Glomerular endothelial cell (primary cell): ENCODE data around the gene BEND3. TPM values are rescaled to one million over a fixed set of nuclear protein-coding genes. Genes with fewer than 3 reads are reported as not detected.
"Not testable (repeated sequence)": the region's sequence is repeated elsewhere in the genome, so short reads cannot be mapped to it uniquely, and the experiment has no call there.

ENCODE experiments used
- DNase-seq: peaks from one replicate; pipeline ENCODE4 v3.0.0-alpha.2; 2011; ENCODE audit warnings: low read depth, low spot score; ENCODE audit errors: extremely low read depth
- total RNA-seq: library from RNA; depleted of rRNA; stranded (reverse); fragments of >200 nt; gene quantifications from 2 replicates; pipeline ENCODE4 v1.2.3, GENCODE V29; 2015

The BEND3 gene
- total RNA-seq, 1 donor from 2014 or later = 4.6 TPM

GRCh38 chr6:107047807-107048206, 67.5 kb downstream of the BEND3 start:
- DNase-seq = no peak

DNA sequence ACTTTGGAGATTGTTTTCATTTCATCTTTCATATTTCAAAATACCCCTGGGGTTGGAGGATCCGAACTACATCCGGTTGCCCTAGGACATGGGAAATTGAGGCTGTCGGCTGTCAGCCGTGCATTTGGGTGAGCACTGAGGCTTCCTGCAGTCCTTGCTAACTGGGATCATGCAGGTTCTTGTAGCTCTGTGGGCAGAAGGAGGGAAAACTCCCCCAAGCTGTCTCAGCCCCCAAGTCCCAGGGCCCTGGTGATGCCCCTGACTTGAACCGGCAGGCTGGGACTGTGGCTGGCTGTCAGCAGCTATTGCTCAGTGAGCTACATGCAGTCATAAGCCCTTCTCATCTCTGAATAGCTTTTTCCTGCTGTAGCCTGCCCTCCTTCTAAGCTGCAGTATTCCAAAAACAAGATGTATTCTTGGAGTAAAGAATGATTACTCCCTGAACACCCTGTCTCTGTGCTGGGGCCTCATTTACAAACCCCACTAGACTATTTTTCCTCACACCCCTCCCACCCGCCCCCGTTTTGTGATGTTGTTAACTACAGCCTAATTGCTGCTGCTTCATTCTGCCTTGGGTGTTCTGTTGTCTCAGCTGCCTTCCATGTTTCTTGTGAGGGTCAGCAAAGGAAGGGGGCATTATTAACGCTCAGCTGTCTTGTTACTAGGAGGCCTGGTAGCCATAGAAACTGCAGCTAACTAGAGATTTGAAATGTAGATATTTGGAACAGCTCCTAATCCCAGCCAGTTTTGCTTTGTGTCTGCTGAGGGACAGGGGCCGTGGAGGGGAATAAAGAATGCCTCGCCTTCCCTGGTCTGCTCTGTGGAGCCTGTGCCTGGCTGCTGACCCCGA, 69.3 kb downstream of the BEND3 start:
- no peak for DNase-seq

DNA sequence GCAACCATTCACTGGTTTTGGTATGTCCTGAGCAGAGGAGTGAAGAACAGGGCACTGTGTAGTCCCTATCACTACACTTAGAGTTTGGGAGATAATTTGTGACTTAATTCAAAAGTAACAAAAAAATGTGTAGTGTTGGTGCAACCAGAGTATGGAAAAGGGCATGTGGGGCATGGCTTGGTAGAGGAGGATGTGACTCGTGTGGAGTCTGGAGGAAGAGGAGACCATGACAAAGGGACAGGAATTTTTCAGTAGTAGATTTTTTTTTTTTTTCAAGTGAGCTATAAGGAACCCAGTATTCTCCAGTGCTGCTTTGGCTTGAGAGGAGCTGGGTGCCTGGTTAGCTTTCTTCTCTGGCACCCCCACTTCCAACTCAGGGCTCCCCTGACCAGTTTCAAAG, 82.2 kb downstream of the BEND3 start:
- DNase-seq = no peak

- DNase-seq = no peak
Observed at GRCh38 chr6:107032051-107032450, 83.3 kb downstream of the BEND3 start.

- no peak for DNase-seq
Observed at GRCh38 chr6:107030151-107030550, 85.2 kb downstream of the BEND3 start.

DNA sequence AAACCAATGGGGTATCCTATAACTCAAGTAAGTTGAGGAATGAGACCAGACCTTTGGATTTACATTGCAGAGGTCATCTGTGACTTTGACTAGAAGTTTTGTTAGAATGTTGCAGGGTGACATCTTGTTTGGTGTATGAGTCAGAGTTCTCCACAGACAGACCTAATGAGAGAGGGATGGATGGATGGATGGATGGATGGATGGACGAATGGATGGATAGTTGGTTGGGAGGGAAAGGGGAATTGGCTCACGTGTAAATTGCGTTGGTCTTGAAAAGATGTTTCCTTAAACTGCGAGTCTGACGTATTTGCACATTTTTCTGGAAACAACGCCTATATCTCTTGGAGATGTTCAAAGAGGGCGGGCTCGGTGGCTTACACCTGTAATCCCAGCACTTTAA, 88.3 kb downstream of the BEND3 start:
- DNase-seq = no peak

- no peak for DNase-seq
Observed at GRCh38 chr6:107021446-107022185, 93.7 kb downstream of the BEND3 start.

- DNase-seq = no peak
Observed at GRCh38 chr6:107020239-107020638, 95.1 kb downstream of the BEND3 start.

- not testable (repeated sequence) for DNase-seq
Observed at GRCh38 chr6:107019628-107020027, 95.7 kb downstream of the BEND3 start.

- no peak for DNase-seq
Observed at GRCh38 chr6:107019047-107019446, 96.3 kb downstream of the BEND3 start.

Other genes starting within 250 kb of the BEND3 start
- gene CD24, start 140.8 kb downstream of the BEND3 start, total RNA-seq = 6.4 and 38.0 TPM in 2 replicates
- 15.1 and 17.6 TPM in 2 replicates for gene MTRES1, start 87.3 kb downstream of the BEND3 start, total RNA-seq